ENCODE results near the gene FAM120B.

DNA sequence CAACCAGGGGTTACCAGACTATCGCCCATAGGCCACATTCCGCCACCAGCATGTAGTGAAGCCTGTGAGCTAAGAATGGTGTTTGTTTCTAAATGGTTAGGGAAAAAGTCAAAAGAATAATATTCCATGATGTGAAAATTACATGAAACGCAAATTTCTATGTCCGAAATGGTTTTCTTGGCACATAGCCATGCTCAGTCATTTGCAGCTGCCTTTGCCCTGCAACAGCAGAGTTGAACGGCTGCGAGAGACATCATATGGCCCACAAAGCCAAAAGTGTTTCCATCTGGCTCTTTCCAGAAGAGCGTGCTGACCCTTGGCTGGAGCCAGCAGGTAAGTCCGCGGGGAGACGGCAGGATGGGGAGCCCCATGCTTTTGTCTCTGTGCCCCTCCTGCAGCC is 60.7 kb downstream of the FAM120B start:
- TF ChIP-seq, protein P1, sequence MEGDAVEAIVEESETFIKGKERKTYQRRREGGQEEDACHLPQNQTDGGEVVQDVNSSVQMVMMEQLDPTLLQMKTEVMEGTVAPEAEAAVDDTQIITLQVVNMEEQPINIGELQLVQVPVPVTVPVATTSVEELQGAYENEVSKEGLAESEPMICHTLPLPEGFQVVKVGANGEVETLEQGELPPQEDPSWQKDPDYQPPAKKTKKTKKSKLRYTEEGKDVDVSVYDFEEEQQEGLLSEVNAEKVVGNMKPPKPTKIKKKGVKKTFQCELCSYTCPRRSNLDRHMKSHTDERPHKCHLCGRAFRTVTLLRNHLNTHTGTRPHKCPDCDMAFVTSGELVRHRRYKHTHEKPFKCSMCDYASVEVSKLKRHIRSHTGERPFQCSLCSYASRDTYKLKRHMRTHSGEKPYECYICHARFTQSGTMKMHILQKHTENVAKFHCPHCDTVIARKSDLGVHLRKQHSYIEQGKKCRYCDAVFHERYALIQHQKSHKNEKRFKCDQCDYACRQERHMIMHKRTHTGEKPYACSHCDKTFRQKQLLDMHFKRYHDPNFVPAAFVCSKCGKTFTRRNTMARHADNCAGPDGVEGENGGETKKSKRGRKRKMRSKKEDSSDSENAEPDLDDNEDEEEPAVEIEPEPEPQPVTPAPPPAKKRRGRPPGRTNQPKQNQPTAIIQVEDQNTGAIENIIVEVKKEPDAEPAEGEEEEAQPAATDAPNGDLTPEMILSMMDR (conservative IDR thresholded peaks at IDR 0.05; ENCODE audit: low read depth, low read length), result no peak
- TF ChIP-seq RAD21 (IDR thresholded peaks at IDR 0.05; ENCODE audit: low read length) (no peak), POLR2A (IDR thresholded peaks at IDR 0.05; ENCODE audit: low read depth, low read length) (no peak), MAFK (IDR thresholded peaks at IDR 0.05; ENCODE audit: low read depth, low read length) (no peak), MAZ (IDR thresholded peaks at IDR 0.05; ENCODE audit: borderline replicate concordance, low read depth, low read length) (no peak), SMC3 (IDR thresholded peaks at IDR 0.05; ENCODE audit: low read depth, low read length) (no peak), CHD1 (IDR thresholded peaks at IDR 0.05; ENCODE audit: low read depth, low read length) (no peak), RCOR1 (IDR thresholded peaks at IDR 0.05; ENCODE audit: insufficient replicate concordance, low read length) (no peak), RFX5 (IDR thresholded peaks at IDR 0.05; ENCODE audit: low read depth, low read length) (no peak)
